ENCODE data around the gene SUPT4H1.

GRCh38 chr17:58308173-58308984 is 43.6 kb downstream of the SUPT4H1 start:
- peak; percentile 51 for TF ChIP-seq CTCF (IDR thresholded peaks at IDR 0.05; ENCODE audit: borderline replicate concordance, extremely low read depth, low read length, poor library complexity, severe bottlenecking)
- TF ChIP-seq EZH2 (IDR thresholded peaks at IDR 0.05; ENCODE audit: borderline replicate concordance, low read depth, low read length, severe bottlenecking) = no peak
